Gastroesophageal sphincter (tissue), 4 donors: ENCODE results near the gene INSR. TPM values are rescaled to one million over a fixed set of nuclear protein-coding genes. Genes with fewer than 3 reads are reported as not detected.

ENCODE experiments used
- ATAC-seq: fragments of 150-250 bp; one replicate; pipeline ENCODE4 v1.9.1; 2016; ENCODE audit warnings: mild to moderate bottlenecking, moderate library complexity
- H3K27ac ChIP-seq, 4 donors: fragments of 200-600 bp; sonication (generic) in 3 of 4; 1 replicate in 3 of 4; 2 replicates in 1 of 4; pipeline ENCODE4 v1.5.1; 2016 to 2019
- H3K27me3 ChIP-seq: fragments of 200-600 bp; sonication (generic); one replicate; pipeline ENCODE4 v1.5.1; 2019
- H3K36me3 ChIP-seq, 2 donors: fragments of 200-600 bp; sonication (generic); one replicate each; pipeline ENCODE4 v1.5.1; 2019; ENCODE audit warnings: control low read depth in 1 of 2
- H3K4me1 ChIP-seq, 3 donors: fragments of 200-600 bp; sonication (generic); 1 replicate in 2 of 3; 2 replicates in 1 of 3; pipeline ENCODE4 v1.5.1; 2016 to 2019; ENCODE audit warnings: control low read depth in 2 of 3
- H3K4me3 ChIP-seq, 2 donors: fragments of 200-600 bp; sonication (generic); one replicate each; pipeline ENCODE4 v1.5.1; 2019; ENCODE audit warnings: mild to moderate bottlenecking in 1 of 2, moderate library complexity in 1 of 2
- H3K9me3 ChIP-seq, 3 donors: fragments of 200-600 bp; sonication (generic); one replicate each; pipeline ENCODE4 v1.5.1; 2017 to 2019; ENCODE audit warnings: control low read depth in 2 of 3
- EP300 ChIP-seq: sonication (generic); formaldehyde crosslinking; IDR thresholded peaks from one replicate; pipeline ENCODE4 v1.6.1; 2017; ENCODE audit warnings: antibody characterized with exemption, mild to moderate bottlenecking
- POLR2A ChIP-seq, 2 donors: fragments of 450-650 bp; IDR thresholded peaks; one replicate each; pipeline ENCODE4 v1.6.1; 2017; ENCODE audit warnings: antibody characterized with exemption in 2 of 2, mild to moderate bottlenecking in 2 of 2, moderate library complexity in 1 of 2
- POLR2AphosphoS5 ChIP-seq: sonication (generic); formaldehyde crosslinking; IDR thresholded peaks from one replicate; pipeline ENCODE4 v1.6.1; 2017; ENCODE audit warnings: antibody characterized with exemption
- WGBS, 2 donors: methylation state at CpG; one replicate each; pipeline ENCODE4 v1.1.5; 2018; ENCODE audit warnings: low coverage in 1 of 2; 5-methylcytosine and 5-hydroxymethylcytosine counted together
- total RNA-seq, 4 donors: library from RNA; depleted of rRNA; stranded (reverse); fragments of >200 nt; gene quantifications; one replicate each; pipeline ENCODE4 v1.1.0, GENCODE V29; 2016
- TF ChIP-seq, protein P1 (sequence below), 4 experiments: fragments of 200-600 bp in 2 of 4; fragments of 450-650 bp in 2 of 4; sonication (generic) in 1 of 4; IDR thresholded peaks; one replicate each; pipeline ENCODE4 v1.5.1; 2017 to 2019; ENCODE audit warnings: antibody characterized with exemption in 4 of 4, mild to moderate bottlenecking in 2 of 4, moderate library complexity in 2 of 4

INSR gene
- total RNA-seq, 4 donors from 2014 or later = 67.6 to 95.6 (median 81.2) TPM

DNA sequence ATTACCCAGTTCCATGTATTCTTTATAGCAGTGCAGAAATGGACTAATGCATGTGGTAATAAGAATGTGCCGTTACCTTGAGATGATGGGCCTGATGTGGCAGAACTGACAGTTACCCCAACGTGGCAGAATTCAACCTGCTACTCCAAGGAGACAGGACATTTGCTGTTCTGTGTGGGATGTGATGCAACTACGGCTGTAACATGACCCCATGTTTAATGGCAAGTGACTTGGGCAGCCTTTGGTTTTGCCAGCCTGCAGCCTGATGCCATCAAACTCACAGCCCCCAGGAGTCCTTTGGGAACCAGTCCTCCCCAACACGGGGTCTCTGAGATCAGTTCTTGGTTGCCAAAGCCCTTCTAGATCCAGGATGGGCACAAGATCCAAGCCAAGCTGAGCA is 117.4 kb downstream of the INSR start:
- WGBS, 2 donors = 89 to 100% methylated on average over 2 to 3 of the region's 4 CpGs
- no peaks in the 10 kb centered on the region for H3K9me3 ChIP-seq
- peaks cover 0 to 41% of the 10 kb centered on the region in 2 donors for H3K36me3 ChIP-seq
- ATAC-seq = no peak
- no peak overlapping the region for H3K4me3 ChIP-seq
- H3K27ac ChIP-seq = no peak overlapping the region
- TF ChIP-seq POLR2A (IDR thresholded peaks at IDR 0.05) = no peak
- no peak for TF ChIP-seq EP300
- TF ChIP-seq, protein P1, sequence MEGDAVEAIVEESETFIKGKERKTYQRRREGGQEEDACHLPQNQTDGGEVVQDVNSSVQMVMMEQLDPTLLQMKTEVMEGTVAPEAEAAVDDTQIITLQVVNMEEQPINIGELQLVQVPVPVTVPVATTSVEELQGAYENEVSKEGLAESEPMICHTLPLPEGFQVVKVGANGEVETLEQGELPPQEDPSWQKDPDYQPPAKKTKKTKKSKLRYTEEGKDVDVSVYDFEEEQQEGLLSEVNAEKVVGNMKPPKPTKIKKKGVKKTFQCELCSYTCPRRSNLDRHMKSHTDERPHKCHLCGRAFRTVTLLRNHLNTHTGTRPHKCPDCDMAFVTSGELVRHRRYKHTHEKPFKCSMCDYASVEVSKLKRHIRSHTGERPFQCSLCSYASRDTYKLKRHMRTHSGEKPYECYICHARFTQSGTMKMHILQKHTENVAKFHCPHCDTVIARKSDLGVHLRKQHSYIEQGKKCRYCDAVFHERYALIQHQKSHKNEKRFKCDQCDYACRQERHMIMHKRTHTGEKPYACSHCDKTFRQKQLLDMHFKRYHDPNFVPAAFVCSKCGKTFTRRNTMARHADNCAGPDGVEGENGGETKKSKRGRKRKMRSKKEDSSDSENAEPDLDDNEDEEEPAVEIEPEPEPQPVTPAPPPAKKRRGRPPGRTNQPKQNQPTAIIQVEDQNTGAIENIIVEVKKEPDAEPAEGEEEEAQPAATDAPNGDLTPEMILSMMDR (IDR thresholded peaks at IDR 0.05) = no peak
- no peak for TF ChIP-seq POLR2AphosphoS5
- peaks cover 0 to 34% (median 7%) of the 10 kb centered on the region in 3 donors for H3K4me1 ChIP-seq
- no peaks in the 10 kb centered on the region for H3K27me3 ChIP-seq

DNA sequence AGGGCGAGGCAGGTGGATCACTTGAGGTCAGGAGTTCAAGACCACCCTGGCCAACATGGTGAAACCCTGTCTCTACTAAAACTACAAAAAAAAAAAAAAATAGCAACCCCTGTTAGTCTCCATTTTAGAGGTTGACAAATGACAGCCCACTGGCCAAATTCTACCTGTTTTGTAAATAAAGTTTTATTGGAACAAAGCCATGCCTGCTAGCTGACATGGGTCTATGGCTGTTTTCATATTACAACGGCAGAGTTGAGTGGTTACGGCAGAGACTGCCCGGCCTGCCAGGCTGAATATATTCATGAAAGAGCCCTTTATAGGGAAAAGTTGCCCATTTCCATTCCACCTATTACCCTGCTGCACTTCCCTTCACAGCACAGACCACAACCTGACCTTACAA is 121.4 kb downstream of the INSR start:
- TF ChIP-seq, protein P1 (IDR thresholded peaks at IDR 0.05) = no peak
- TF ChIP-seq POLR2AphosphoS5 (no peak), POLR2A (IDR thresholded peaks at IDR 0.05) (no peak), EP300 (no peak)
- Histone ChIP-seq H3K4me1 (peaks cover 0 to 5% (median 0%) of the 10 kb centered on the region in 3 donors), H3K9me3 (no peaks in the 10 kb centered on the region), H3K27me3 (no peaks in the 10 kb centered on the region), H3K36me3 (peaks cover 0 to 81% of the 10 kb centered on the region in 2 donors), H3K27ac (no peak overlapping the region), H3K4me3 (no peak overlapping the region)
- ATAC-seq = no peak
- 88 to 94% methylated on average over 4 of the region's 4 CpGs for WGBS, 2 donors

DNA sequence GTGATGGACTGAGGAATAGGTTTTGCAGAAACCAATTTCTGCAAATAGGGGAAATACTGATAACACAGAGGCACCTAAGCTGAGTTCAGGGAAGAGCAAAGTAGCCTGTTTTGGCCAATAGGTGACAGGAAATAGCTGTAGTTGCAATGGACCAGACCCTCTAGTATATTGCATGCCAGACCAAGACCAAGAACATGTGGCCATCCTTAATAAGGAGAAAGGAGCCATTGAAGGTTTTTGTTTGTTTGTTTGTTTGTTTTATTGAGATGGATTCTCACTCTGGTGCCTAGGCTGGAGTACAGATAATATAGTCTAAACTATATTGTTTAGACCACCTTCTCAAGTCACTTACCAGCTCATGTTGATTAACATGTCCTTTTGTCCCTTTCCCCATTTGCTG is 123.2 kb downstream of the INSR start:
- Histone ChIP-seq H3K9me3 (no peaks in the 10 kb centered on the region), H3K27me3 (no peaks in the 10 kb centered on the region), H3K4me3 (no peak overlapping the region), H3K4me1 (no peaks in the 10 kb centered on the region), H3K36me3 (peaks cover 0 to 88% of the 10 kb centered on the region in 2 donors), H3K27ac (no peak overlapping the region)
- TF ChIP-seq, protein P1 (IDR thresholded peaks at IDR 0.05) = no peak
- TF ChIP-seq POLR2AphosphoS5 (no peak), POLR2A (IDR thresholded peaks at IDR 0.05) (no peak), EP300 (no peak)
- no peak for ATAC-seq

DNA sequence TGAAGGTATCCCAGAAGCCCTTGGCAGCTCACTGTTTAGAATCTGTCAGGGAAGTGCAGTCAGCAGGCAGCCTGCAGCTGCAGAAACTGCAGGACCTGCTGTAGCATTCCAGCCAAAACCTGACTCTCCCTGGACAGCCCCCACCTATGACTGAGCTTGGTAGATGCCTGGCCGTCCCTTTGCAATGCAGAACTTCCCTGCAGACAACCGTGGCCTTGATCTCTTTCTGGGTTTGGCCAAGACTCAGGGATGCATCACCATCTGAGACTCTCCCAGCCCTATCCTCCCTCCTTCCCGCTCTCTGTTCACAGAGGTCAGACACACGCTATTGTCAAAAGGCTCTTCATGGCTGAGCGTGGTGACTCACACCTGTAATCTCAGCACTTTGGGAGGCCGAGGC is 125.3 kb downstream of the INSR start:
- Histone ChIP-seq H3K4me1 (no peaks in the 10 kb centered on the region), H3K36me3 (peaks cover 0 to 97% of the 10 kb centered on the region in 2 donors), H3K27ac (no peak overlapping the region), H3K9me3 (no peaks in the 10 kb centered on the region), H3K4me3 (no peak overlapping the region), H3K27me3 (no peaks in the 10 kb centered on the region)
- no peak for ATAC-seq
- TF ChIP-seq EP300 (no peak), POLR2AphosphoS5 (no peak), POLR2A (IDR thresholded peaks at IDR 0.05) (no peak)
- TF ChIP-seq, protein P1 (IDR thresholded peaks at IDR 0.05) = no peak
- 96 to 100% methylated on average over 1 to 4 of the region's 6 CpGs for WGBS, 2 donors

DNA sequence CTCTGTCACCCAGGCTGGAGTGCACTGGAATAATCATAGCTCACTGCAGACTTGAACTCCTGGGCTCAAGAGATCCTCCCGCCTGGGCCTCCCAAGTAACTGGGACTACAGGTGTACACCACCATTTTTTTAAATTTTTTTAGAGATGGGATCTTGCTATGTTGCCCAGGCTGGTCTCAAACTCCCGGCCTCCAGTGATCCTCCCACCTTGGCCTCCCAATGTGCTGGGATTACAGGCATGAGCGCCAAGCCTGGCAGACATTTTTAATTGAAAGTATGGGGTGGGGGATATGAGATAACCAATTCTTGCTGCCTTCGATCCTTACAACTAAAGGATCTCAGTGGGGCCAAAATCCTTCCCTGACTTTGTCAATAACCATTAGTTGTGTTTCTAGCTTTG is 132.9 kb downstream of the INSR start:
- Histone ChIP-seq H3K36me3 (peaks cover 0 to 90% of the 10 kb centered on the region in 2 donors), H3K27me3 (no peaks in the 10 kb centered on the region), H3K27ac (no peak overlapping the region), H3K4me3 (no peak overlapping the region), H3K9me3 (no peaks in the 10 kb centered on the region), H3K4me1 (peaks cover 0 to 13% (median 4%) of the 10 kb centered on the region in 3 donors)
- ATAC-seq = no peak
- no peak for TF ChIP-seq EP300
- no peak for TF ChIP-seq POLR2A (IDR thresholded peaks at IDR 0.05)
- no peak for TF ChIP-seq POLR2AphosphoS5
- TF ChIP-seq, protein P1 (IDR thresholded peaks at IDR 0.05) = no peak
- WGBS, 2 donors = 67 to 100% methylated on average over 2 to 4 of the region's 4 CpGs
